NCI-H2227 (cell line): Measurements from ENCODE around the gene CPO.

Source experiments
- DNase-seq: peaks from one replicate; lab custom pipeline; 2025; ENCODE audit not compliant: unreplicated experiment; lab: John Stamatoyannopoulos, UW

CPO gene

GRCh38 chr2:206971805-206972204 lies 32.5 kb downstream of the CPO start:
- DNase-seq = no peak

- no peak for DNase-seq
Measured at GRCh38 chr2:206974551-206974950, 35.2 kb downstream of the CPO start.

- DNase-seq = no peak
Measured at GRCh38 chr2:206978746-206979145, 39.4 kb downstream of the CPO start.

DNA sequence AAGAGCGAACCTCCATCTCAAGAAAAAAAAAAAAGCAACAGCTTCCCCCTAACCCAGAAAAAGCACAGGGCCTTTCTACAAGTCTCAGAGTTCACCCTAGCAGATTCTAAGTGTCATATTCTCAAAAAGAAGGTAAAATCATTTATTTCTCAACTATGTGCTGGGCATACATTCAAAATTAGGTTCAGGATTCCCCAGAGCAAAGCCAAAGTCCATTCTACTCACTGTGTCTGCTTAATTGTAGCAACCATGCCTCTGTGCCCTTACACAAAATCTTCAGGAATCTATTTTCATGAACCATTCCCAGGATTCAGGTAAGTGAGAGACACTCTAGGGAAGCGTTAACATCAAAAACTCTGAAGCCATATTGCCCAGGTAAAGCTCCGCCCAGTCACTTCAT lies 40.0 kb downstream of the CPO start:
- DNase-seq = no peak

DNA sequence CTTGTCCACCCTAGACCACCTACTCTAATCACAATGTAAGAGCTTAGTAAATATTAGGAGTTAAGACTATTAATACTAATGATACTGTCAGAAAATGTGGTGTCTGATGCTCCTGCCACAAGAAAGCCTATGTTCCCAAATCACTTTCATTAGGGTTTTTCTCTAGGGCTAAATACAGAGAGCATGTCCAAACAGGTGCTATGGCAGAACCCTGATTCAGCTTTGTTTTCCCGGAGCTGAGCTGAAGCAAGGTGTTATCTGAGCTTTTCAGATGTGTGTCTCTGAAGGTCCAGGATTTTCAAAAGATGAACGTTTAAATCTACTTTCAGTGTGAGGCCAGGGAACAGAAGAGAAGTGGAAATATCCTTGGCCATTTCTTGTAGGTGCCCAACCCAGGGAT lies 40.6 kb downstream of the CPO start:
- no peak for DNase-seq

- DNase-seq = no peak
Measured at GRCh38 chr2:206980413-206980812, 41.1 kb downstream of the CPO start.

DNA sequence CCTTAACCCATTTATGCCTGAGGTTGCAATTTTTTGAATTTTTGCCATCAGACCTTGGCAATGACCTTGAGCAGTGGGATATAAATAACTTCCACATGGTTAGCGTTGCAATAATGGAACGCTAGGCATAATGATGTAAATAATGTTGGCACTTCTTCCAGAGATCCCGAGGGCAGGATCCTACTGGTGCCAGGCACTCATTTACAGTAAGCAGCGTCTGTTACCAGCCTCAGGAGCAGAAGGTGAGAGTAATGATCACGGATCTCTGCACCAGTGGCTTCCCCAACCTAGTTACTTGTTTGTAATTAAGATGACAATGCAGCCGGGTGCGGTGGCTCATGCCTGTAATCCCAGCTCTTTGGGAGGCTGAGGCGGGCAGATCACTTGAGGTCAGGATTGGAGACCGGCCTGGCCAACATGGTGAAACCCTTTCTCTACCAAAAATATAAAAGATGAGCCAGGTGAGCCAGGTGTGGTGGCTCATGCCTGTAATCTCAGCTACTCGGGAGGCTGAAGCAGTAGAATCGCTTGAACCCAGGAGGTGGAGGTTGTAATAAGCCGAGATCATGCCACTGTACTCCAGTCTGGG lies 41.9 kb downstream of the CPO start:
- DNase-seq = no peak

DNA sequence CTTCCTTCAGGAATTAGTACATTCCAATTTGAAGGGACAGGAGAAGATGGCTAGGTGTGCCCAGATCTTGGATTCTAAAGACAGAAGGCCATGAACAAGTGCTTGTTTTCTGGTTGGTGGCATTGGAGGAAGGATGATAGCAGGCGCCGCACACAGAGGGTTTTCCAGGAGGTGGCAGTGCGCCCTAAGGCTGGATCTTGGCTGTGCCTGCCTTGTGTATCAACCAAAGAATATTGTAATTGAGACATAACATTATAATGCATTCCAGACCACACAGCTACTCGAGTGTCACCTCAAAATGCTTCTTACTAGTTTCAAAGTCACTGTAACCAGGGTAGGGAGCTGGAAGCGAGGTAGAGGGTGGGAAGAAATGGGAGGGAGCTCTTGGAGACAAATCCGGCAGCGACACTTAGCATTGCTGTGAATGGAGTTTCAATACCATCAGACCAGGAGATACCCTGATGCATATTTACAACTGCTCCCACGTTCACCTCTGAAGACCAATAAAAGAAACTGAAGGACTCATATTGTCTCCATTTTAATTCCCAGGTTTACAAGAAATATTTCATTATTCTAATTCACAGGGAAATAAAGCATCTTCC lies 42.5 kb downstream of the CPO start:
- peak; percentile 82 for DNase-seq

DNA sequence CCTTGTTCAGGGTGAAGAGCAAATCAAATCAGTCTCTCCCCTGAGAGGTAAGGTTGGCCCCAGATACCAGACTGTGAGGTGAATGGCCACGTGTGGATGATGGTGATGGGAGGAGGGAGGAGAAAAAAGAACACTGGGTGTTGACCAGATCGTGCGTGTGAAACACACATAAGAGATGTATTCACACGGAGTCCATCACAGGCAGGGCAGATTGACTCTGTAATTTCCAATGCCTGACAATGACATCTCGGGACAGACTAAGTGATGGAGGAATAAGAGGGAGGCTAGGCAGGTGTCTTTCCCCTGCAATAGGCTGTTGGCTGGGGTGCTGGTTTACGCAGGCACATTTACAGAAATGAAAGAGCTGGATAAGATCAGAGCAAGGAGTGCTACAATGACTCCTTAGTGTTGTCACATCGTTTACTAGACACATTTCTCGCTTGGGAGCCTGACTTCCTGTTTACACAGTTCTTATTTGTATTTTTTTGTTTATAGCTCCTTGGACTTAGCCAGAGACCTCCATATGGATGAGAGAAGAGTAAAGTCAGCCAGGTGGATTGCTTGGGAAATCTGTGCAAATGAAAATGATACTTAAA lies 43.1 kb downstream of the CPO start:
- DNase-seq = no peak

GRCh38 chr2:206983161-206983859 lies 44.0 kb downstream of the CPO start:
- no peak for DNase-seq

- DNase-seq = no peak
Measured at GRCh38 chr2:206984206-206984605, 44.9 kb downstream of the CPO start.

GRCh38 chr2:206986943-206987342 lies 47.6 kb downstream of the CPO start:
- DNase-seq = no peak

- no peak for DNase-seq
Measured at GRCh38 chr2:206987810-206988209, 48.5 kb downstream of the CPO start.

- DNase-seq = no peak
Measured at GRCh38 chr2:206988884-206989283, 49.6 kb downstream of the CPO start.

GRCh38 chr2:206989311-206989710 lies 50.0 kb downstream of the CPO start:
- peak; percentile 49 for DNase-seq

- no peak for DNase-seq
Measured at GRCh38 chr2:206990360-206990759, 51.0 kb downstream of the CPO start.

GRCh38 chr2:206991070-206991469 lies 51.8 kb downstream of the CPO start:
- no peak for DNase-seq

DNA sequence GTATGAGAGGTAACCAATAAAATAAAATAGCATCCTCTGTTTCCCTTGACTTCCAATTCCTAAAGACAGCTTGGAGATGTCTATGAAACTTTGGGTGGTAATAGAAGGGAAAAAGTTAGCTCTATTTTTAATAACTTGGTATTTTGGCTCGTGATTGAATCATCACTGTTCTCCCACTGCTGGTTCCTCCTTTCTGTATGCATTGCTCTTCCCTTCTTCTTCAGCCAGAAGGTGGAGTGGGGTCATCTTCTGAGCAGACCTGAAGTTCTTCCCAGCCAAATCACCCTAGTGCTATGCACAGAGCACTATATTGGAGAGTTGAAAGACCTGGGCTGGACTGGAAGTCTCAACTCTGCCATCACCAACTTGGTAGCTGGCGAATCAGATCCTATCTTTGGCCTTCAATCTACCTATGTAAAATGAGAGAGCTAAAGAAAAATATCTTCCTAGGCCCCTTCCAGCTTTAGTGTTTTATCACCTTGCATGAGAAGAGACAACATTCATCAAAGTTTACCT lies 54.1 kb downstream of the CPO start:
- DNase-seq = no peak

DNA sequence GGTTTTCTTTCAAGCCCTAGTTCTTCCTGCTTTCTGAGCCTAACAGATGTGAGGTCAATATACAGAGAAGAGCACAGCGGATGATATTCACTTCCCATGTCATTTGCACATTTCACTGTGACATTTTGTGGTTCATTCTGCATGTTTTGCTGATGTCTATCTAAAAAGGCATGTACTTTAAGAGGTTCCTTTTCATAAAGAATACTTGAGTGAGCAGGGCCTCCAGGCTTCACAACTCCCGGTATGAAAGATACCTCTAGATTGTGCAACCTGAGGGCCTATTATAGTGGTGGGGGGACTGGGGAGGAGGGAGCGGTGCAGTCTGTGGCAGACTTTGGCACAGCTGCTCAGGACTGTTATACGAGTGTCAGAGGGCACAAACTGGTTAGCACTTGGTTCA lies 54.6 kb downstream of the CPO start:
- no peak for DNase-seq

DNA sequence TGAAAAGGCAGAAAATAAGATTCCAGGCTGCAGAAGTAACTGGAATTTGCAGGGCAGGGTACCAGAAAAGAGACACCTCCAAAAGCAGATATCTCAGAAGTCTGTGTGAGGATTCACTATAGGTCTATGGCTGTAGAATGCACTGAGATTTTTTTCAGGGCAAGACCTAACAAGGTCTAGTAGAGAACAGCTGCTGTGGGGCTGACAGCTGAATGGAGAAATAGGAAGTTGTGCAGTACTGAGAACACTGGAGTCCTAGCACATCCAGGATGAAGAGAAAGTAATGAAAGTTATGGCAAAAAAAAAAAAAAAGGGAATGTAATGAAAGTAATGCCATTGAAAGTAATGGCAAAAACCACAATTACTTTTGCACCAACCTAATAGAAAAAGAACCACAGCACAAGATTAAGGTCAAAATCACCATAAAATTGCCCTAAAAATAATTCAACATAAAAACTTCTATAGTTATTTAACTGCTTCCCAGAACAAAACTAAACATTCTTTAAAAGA lies 57.3 kb downstream of the CPO start:
- no peak for DNase-seq

DNA sequence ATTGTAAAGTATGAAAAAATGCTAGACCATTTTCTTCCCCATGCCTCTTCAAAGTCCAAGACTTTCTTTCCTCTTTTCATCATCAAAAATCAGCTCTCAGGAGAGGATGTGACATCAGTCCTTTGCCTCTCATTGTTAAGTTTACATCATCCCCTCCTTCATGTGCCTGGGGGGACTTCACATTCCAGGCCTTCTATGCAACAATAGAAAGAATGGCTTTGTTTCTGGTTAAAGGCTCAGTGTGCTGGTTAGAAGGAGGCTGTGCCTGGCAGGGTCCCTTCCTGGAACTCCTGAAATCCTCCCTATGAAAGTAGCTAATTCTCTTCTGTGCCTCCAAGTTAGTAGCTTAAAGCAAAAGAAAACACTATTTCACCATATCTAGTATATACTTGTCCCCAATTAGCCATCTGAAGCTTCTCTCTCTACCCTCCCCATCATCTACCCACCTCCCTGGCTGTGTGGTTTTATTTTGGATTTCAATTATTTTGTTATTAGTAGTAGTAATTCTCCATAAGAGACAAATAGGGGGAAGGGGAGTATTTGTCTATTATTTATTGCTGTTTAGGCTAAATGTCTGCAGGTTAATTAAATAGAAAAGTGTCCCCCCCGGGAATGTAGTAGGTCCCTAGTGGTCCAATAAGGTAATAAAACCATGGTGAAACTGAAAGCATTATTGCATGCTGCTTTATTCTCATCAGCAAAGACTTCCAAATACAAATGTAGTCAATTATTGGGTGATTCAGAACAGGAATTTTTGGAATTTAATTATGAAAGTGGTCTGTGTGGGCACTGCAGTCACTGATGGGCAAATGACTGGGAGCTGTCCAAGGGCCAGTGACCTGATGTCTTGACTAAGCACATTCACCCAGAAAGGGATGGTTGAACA lies 69.0 kb downstream of the CPO start:
- DNase-seq = no peak
